Measurements from ENCODE around the gene CACNB2. TPM values are rescaled to one million over a fixed set of nuclear protein-coding genes. Genes with fewer than 3 reads are reported as not detected.

The CACNB2 gene
- total and polyA plus RNA-seq, 5 donors: 13.1 to 51.1 (median 41.0) TPM

- WGBS: 52% methylated on average over 18 of the region's 18 CpGs
- H3K27ac ChIP-seq (ENCODE audit: low read length): no peak overlapping the region
- H3K27me3 ChIP-seq (ENCODE audit: control insufficient read depth, insufficient read depth): no peaks in the 10 kb centered on the region
- no peaks in the 10 kb centered on the region for H3K4me1 ChIP-seq (ENCODE audit: control insufficient read depth, insufficient read depth, low read length)
- H3K4me3 ChIP-seq (ENCODE audit: low read length): no peak overlapping the region
- intact Hi-C loops (cut with DNase I): no loop called here
- DNase-seq: no peak
- H3K9me3 ChIP-seq (ENCODE audit: control insufficient read depth, low read length): no peaks in the 10 kb centered on the region
- no peak for ATAC-seq
Measured at GRCh38 chr10:18260310-18260922, 120.2 kb downstream of the CACNB2 start.

- DNase-seq: peak in 1 of 3 donors; percentile 51
- no peaks in the 10 kb centered on the region for H3K27me3 ChIP-seq (ENCODE audit: control insufficient read depth, insufficient read depth)
- H3K4me1 ChIP-seq (ENCODE audit: control insufficient read depth, insufficient read depth, low read length): no peaks in the 10 kb centered on the region
- intact Hi-C loops (cut with DNase I): no loop called here
- H3K4me3 ChIP-seq (ENCODE audit: low read length): no peak overlapping the region
- peak in 1 of 2 donors; percentile 51 for ATAC-seq
- WGBS: 58% methylated on average over 15 of the region's 15 CpGs
- peak overlapping the region; percentile 33 for H3K27ac ChIP-seq (ENCODE audit: low read length)
- H3K9me3 ChIP-seq (ENCODE audit: control insufficient read depth, low read length): no peaks in the 10 kb centered on the region
Measured at GRCh38 chr10:18261063-18261610, 120.9 kb downstream of the CACNB2 start.

GRCh38 chr10:18261768-18262231 lies 121.6 kb downstream of the CACNB2 start:
- H3K9me3 ChIP-seq (ENCODE audit: control insufficient read depth, low read length): no peaks in the 10 kb centered on the region
- WGBS: 78% methylated on average over 5 of the region's 5 CpGs
- H3K27ac ChIP-seq (ENCODE audit: low read length): no peak overlapping the region
- intact Hi-C loops (cut with DNase I): no loop called here
- H3K4me1 ChIP-seq (ENCODE audit: control insufficient read depth, insufficient read depth, low read length): no peaks in the 10 kb centered on the region
- no peak overlapping the region for H3K4me3 ChIP-seq (ENCODE audit: low read length)
- no peaks in the 10 kb centered on the region for H3K27me3 ChIP-seq (ENCODE audit: control insufficient read depth, insufficient read depth)
- ATAC-seq (no peak), DNase-seq (no peak)

- DNase-seq: no peak
- Histone ChIP-seq H3K27ac (ENCODE audit: low read length) (no peak overlapping the region), H3K9me3 (ENCODE audit: control insufficient read depth, low read length) (no peaks in the 10 kb centered on the region), H3K4me1 (ENCODE audit: control insufficient read depth, insufficient read depth, low read length) (no peaks in the 10 kb centered on the region), H3K4me3 (ENCODE audit: low read length) (no peak overlapping the region), H3K27me3 (ENCODE audit: control insufficient read depth, insufficient read depth) (no peaks in the 10 kb centered on the region)
- intact Hi-C loops (cut with DNase I): no loop called here
- WGBS: 69% methylated on average over 5 of the region's 5 CpGs
- ATAC-seq: no peak
Measured at GRCh38 chr10:18264466-18265050, 124.3 kb downstream of the CACNB2 start.

GRCh38 chr10:18268005-18268404 lies 127.8 kb downstream of the CACNB2 start:
- Histone ChIP-seq H3K9me3 (ENCODE audit: control insufficient read depth, low read length) (no peaks in the 10 kb centered on the region), H3K4me1 (ENCODE audit: control insufficient read depth, insufficient read depth, low read length) (peaks cover 1% of the 10 kb centered on the region), H3K4me3 (ENCODE audit: low read length) (no peak overlapping the region), H3K27me3 (ENCODE audit: control insufficient read depth, insufficient read depth) (no peaks in the 10 kb centered on the region), H3K27ac (ENCODE audit: low read length) (no peak overlapping the region)
- intact Hi-C loops (cut with DNase I): no loop called here
- DNase-seq (no peak), ATAC-seq (no peak)
- 83% methylated on average over 3 of the region's 3 CpGs for WGBS

GRCh38 chr10:18271491-18271890 lies 131.3 kb downstream of the CACNB2 start:
- H3K4me3 ChIP-seq (ENCODE audit: low read length): no peak overlapping the region
- H3K27me3 ChIP-seq (ENCODE audit: control insufficient read depth, insufficient read depth): no peaks in the 10 kb centered on the region
- H3K9me3 ChIP-seq (ENCODE audit: control insufficient read depth, low read length): no peaks in the 10 kb centered on the region
- 76% methylated on average over 3 of the region's 3 CpGs for WGBS
- ATAC-seq (no peak), DNase-seq (no peak)
- intact Hi-C loops (cut with DNase I): no loop called here
- peaks cover 1% of the 10 kb centered on the region for H3K4me1 ChIP-seq (ENCODE audit: control insufficient read depth, insufficient read depth, low read length)
- H3K27ac ChIP-seq (ENCODE audit: low read length): no peak overlapping the region

GRCh38 chr10:18273039-18273438 lies 132.8 kb downstream of the CACNB2 start:
- 72% methylated on average over 3 of the region's 3 CpGs for WGBS
- DNase-seq: no peak
- ATAC-seq: no peak
- Histone ChIP-seq H3K9me3 (ENCODE audit: control insufficient read depth, low read length) (no peaks in the 10 kb centered on the region), H3K4me1 (ENCODE audit: control insufficient read depth, insufficient read depth, low read length) (peaks cover 1% of the 10 kb centered on the region), H3K4me3 (ENCODE audit: low read length) (no peak overlapping the region), H3K27me3 (ENCODE audit: control insufficient read depth, insufficient read depth) (no peaks in the 10 kb centered on the region), H3K27ac (ENCODE audit: low read length) (no peak overlapping the region)
- intact Hi-C loops (cut with DNase I): no loop called here

- intact Hi-C loops (cut with DNase I): no loop called here
- no peaks in the 10 kb centered on the region for H3K4me1 ChIP-seq (ENCODE audit: control insufficient read depth, insufficient read depth, low read length)
- H3K27me3 ChIP-seq (ENCODE audit: control insufficient read depth, insufficient read depth): no peaks in the 10 kb centered on the region
- DNase-seq: no peak
- no peaks in the 10 kb centered on the region for H3K9me3 ChIP-seq (ENCODE audit: control insufficient read depth, low read length)
- no peak overlapping the region for H3K4me3 ChIP-seq (ENCODE audit: low read length)
- H3K27ac ChIP-seq (ENCODE audit: low read length): no peak overlapping the region
- 93% methylated on average over 3 of the region's 3 CpGs for WGBS
- ATAC-seq: no peak
Measured at GRCh38 chr10:18278181-18278580, 138.0 kb downstream of the CACNB2 start.

- Histone ChIP-seq H3K9me3 (ENCODE audit: control insufficient read depth, low read length) (no peaks in the 10 kb centered on the region), H3K4me3 (ENCODE audit: low read length) (no peak overlapping the region), H3K4me1 (ENCODE audit: control insufficient read depth, insufficient read depth, low read length) (no peaks in the 10 kb centered on the region), H3K27ac (ENCODE audit: low read length) (no peak overlapping the region), H3K27me3 (ENCODE audit: control insufficient read depth, insufficient read depth) (no peaks in the 10 kb centered on the region)
- 63% methylated on average over 4 of the region's 4 CpGs for WGBS
- intact Hi-C loops (cut with DNase I): no loop called here
- DNase-seq: no peak
- ATAC-seq: no peak
Measured at GRCh38 chr10:18279173-18279572, 138.9 kb downstream of the CACNB2 start.

- 33% methylated on average over 2 of the region's 2 CpGs for WGBS
- no peaks in the 10 kb centered on the region for H3K27me3 ChIP-seq (ENCODE audit: control insufficient read depth, insufficient read depth)
- intact Hi-C loops (cut with DNase I): no loop called here
Measured at GRCh38 chr10:18282094-18282493, 141.9 kb downstream of the CACNB2 start.

GRCh38 chr10:18290651-18291313 lies 150.6 kb downstream of the CACNB2 start:
- Histone ChIP-seq H3K4me1 (ENCODE audit: control insufficient read depth, insufficient read depth, low read length) (no peaks in the 10 kb centered on the region), H3K27ac (ENCODE audit: low read length) (no peak overlapping the region), H3K9me3 (ENCODE audit: control insufficient read depth, low read length) (no peaks in the 10 kb centered on the region), H3K4me3 (ENCODE audit: low read length) (no peak overlapping the region), H3K27me3 (ENCODE audit: control insufficient read depth, insufficient read depth) (no peaks in the 10 kb centered on the region)
- DNase-seq: no peak
- intact Hi-C loops (cut with DNase I): no loop called here
- no peak for ATAC-seq
- 72% methylated on average over 16 of the region's 16 CpGs for WGBS

More at GRCh38 chr10:18282094-18282493, 141.9 kb downstream of the CACNB2 start:
- Histone ChIP-seq H3K4me3 (ENCODE audit: low read length) (no peak overlapping the region), H3K9me3 (ENCODE audit: control insufficient read depth, low read length) (no peaks in the 10 kb centered on the region), H3K4me1 (ENCODE audit: control insufficient read depth, insufficient read depth, low read length) (no peaks in the 10 kb centered on the region), H3K27ac (ENCODE audit: low read length) (no peak overlapping the region)
- ATAC-seq (no peak), DNase-seq (no peak)
